Psoas muscle (tissue), 8 donors: Measurements from ENCODE around the gene MINDY4. TPM values are rescaled to one million over a fixed set of nuclear protein-coding genes. Genes with fewer than 3 reads are reported as not detected.

Experiments used
- ATAC-seq, 4 donors: fragments of 200-7000 bp; cut with Tn5 transposase; one replicate each; pipeline ENCODE4 v1.9.1; 2020; ENCODE audit warnings: moderate library complexity in 3 of 4, mild to moderate bottlenecking in 2 of 4
- DNase-seq, 2 donors: peaks; one replicate each; pipeline ENCODE4 v3.0.0-alpha.2; 2020
- H3K27ac ChIP-seq: fragments of 200-600 bp; one replicate; pipeline ENCODE4 v1.8.0; 2022
- H3K27me3 ChIP-seq, 3 donors: fragments of 200-600 bp in 1 of 3; one replicate each; pipeline versions ENCODE4 v1.6.1 to v1.8.0; 2013 to 2022; ENCODE audit warnings: low read length in 2 of 3, mild to moderate bottlenecking in 2 of 3, moderate library complexity in 1 of 3; ENCODE audit not compliant: insufficient read depth in 3 of 3
- H3K36me3 ChIP-seq, 2 donors: fragments of 200-600 bp in 1 of 2; one replicate each; pipeline versions ENCODE4 v1.6.1 to v1.8.0; 2013 to 2022; ENCODE audit warnings: low read depth in 1 of 2, mild to moderate bottlenecking in 1 of 2, moderate library complexity in 1 of 2; ENCODE audit not compliant: insufficient read depth in 1 of 2
- H3K4me1 ChIP-seq: fragments of 200-600 bp; one replicate; pipeline ENCODE4 v1.8.0; 2022
- H3K4me3 ChIP-seq: fragments of 200-600 bp; one replicate; pipeline ENCODE4 v1.8.0; 2022; ENCODE audit warnings: mild to moderate bottlenecking
- H3K9me3 ChIP-seq: fragments of 200-600 bp; one replicate; pipeline ENCODE4 v1.8.0; 2022
- WGBS, 3 donors: extraction: QIAGEN DNeasy Blood & Tissue Kit; methylation state at CpG; one replicate each; pipeline versions ENCODE4 v1.1.6 to v1.1.7; 2013; 5-methylcytosine and 5-hydroxymethylcytosine counted together
- intact Hi-C, 2 donors: fragments of 100-400 bp; cut with DNase I; formaldehyde crosslinking; loops; one replicate each; pipeline versions ENCODE4 v1.11.0 to v1.14.2; 2022
- polyA plus RNA-seq, 3 donors: library from polyadenylated mRNA; stranded (reverse); fragments of 200-250 nt; gene quantifications; one replicate each; pipeline ENCODE4 v1.2.3, GENCODE V29; 2013
- total RNA-seq, 4 donors: library from RNA; stranded (reverse); fragmentation: NEBNext Ultra II Directional in 2 of 4; extraction: Animal tissue kit (Norgen Biotek cat#: 25700) in 2 of 4; gene quantifications; one replicate each; pipeline versions ENCODE4 v1.2.1 to v1.2.4, GENCODE V29; 2021 to 2023
- TF ChIP-seq, protein P1 (sequence below): fragments of 200-600 bp; IDR thresholded peaks from one replicate; pipeline ENCODE4 v1.8.0; 2022; ENCODE audit warnings: antibody characterized with exemption
- donor health status: healthy with polysubstance abuse.
- donor health status: DM: no; HTN: no; CAD: no; lungs with moderate emphysema.
- donor health status: Bipolar disorder and iron deficiency.
- donor health status: healthy.
- donor health status: DM: yes; HTN: yes; CAD: no.
- donor health status: DM: no; HTN: no; CAD: no.
- donor health status: DM: no; HTN: no; CAD: no.
- donor health status: DM: yes; HTN: yes; CAD: no.

Gene MINDY4
- total and polyA plus RNA-seq, 7 donors = 0.86 to 3.5 (median 1.5) TPM

DNA sequence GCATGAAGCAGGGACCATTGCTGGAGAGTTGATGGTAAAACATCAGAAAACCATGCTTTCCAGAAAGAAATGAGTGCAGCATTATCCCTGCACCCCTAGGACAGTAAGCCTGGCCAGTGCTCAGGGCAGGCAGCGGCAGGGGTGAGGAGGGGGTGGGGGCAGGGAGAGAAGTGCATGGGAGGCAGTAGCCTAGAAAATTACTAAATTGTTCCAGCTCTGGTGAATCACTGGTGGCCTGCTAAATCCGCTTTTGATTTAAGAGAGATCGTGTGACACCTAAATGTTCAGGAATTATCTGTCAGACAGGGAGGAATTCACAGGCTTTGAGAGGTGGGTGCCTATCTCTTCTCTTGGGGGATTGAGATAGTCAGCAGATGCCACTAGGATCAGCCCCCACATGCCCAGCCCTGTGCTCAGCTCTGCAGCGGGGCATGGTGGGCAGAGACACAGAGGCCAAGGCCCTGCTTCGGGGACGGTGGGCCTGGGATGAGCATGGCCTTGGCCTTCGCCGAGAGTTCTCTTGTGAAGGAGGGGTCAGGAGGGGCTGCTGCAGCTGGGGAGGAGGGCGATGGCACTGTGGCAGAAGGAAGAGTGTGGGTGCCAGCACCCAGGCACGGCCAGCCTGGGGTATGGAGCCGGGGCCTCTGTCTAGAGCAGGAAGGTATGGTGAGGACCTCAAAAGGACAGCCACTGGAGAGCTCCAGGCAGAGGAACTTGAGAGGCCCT, 135.5 kb downstream of the MINDY4 start:
- intact Hi-C loops = no loop called here
- no peak for DNase-seq
- no peak overlapping the region for H3K27ac ChIP-seq
- TF ChIP-seq, protein P1, sequence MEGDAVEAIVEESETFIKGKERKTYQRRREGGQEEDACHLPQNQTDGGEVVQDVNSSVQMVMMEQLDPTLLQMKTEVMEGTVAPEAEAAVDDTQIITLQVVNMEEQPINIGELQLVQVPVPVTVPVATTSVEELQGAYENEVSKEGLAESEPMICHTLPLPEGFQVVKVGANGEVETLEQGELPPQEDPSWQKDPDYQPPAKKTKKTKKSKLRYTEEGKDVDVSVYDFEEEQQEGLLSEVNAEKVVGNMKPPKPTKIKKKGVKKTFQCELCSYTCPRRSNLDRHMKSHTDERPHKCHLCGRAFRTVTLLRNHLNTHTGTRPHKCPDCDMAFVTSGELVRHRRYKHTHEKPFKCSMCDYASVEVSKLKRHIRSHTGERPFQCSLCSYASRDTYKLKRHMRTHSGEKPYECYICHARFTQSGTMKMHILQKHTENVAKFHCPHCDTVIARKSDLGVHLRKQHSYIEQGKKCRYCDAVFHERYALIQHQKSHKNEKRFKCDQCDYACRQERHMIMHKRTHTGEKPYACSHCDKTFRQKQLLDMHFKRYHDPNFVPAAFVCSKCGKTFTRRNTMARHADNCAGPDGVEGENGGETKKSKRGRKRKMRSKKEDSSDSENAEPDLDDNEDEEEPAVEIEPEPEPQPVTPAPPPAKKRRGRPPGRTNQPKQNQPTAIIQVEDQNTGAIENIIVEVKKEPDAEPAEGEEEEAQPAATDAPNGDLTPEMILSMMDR = no peak
- 82 to 90% (median 82%) methylated on average over 11 of the region's 11 CpGs for WGBS, 3 donors
- H3K9me3 ChIP-seq = no peaks in the 10 kb centered on the region
- H3K4me3 ChIP-seq = no peak overlapping the region
- no peak for ATAC-seq
- no peaks in the 10 kb centered on the region for H3K27me3 ChIP-seq
- no peaks in the 10 kb centered on the region for H3K36me3 ChIP-seq
- no peaks in the 10 kb centered on the region for H3K4me1 ChIP-seq

DNA sequence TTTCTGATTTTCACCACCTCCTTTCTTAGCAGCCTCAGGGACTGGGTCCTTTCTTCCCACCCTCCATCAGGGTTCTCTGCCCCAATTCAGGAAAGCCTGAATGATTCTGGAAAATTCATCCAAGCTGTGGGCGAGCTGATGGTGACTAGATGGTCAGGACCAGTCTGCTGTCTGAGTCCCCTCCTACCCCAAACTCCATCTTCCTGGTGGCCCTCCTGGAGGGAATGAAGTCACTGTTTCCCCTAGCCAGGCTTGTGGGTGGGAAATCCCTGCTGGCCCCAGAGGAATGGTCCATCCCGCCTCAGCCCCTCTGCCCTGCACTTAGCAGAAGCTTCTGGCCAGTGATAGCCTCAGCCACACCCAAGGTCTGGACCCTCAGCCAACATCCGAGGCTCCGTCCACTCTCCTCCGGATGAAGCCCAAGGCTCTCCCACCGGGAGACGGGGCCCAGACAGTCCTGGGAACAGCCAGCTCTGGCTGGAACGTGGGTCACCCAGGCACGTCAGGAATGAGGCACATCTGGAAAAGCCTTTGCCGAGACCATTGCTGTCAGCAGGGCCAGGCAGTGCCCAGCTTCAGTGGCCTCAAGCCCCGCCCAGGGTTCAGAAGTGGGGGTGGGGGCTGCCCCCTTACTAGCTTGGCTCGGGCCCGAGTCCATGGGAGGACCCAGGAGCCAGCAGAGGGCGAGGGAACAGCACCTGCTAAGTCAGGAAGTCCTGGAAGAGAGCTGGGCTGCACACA, 136.5 kb downstream of the MINDY4 start:
- H3K27me3 ChIP-seq = no peaks in the 10 kb centered on the region
- intact Hi-C loops = no loop called here
- H3K4me3 ChIP-seq = no peak overlapping the region
- no peaks in the 10 kb centered on the region for H3K4me1 ChIP-seq
- H3K9me3 ChIP-seq = no peaks in the 10 kb centered on the region
- H3K27ac ChIP-seq = no peak overlapping the region
- ATAC-seq = peak in 3 of 4 donors; percentile 9 to 41 (median 23)
- 51 to 66% (median 55%) methylated on average over 14 of the region's 14 CpGs for WGBS, 3 donors
- DNase-seq = peak; percentile 62 to 75
- no peaks in the 10 kb centered on the region for H3K36me3 ChIP-seq
- TF ChIP-seq, protein P1 = no peak

DNA sequence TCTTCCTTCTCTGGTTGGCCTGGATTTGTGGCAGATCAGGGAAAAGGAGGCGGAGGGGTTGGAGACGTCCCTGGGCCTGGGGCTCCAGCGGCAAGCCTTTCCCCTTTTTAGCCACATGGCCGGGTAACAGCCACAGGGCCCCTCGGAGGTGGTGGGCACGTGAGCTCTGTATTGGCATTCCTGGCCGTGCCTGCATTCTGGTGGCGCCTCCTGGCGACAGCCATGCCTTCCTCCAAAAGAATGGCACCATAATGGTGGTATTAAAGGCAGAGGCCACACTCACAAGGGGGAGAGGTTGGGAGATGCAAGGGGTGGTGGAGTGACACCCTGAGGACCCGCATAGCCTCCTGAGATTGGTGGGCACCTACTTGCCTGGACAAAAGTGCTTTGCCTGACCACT, 137.5 kb downstream of the MINDY4 start:
- ATAC-seq (no peak), DNase-seq (no peak)
- no peaks in the 10 kb centered on the region for H3K27me3 ChIP-seq
- no peak overlapping the region for H3K27ac ChIP-seq
- 88 to 93% (median 91%) methylated on average over 10 of the region's 10 CpGs for WGBS, 3 donors
- H3K4me1 ChIP-seq = no peaks in the 10 kb centered on the region
- intact Hi-C loops = no loop called here
- H3K9me3 ChIP-seq = no peaks in the 10 kb centered on the region
- TF ChIP-seq, protein P1 = no peak
- no peak overlapping the region for H3K4me3 ChIP-seq
- H3K36me3 ChIP-seq = no peaks in the 10 kb centered on the region

DNA sequence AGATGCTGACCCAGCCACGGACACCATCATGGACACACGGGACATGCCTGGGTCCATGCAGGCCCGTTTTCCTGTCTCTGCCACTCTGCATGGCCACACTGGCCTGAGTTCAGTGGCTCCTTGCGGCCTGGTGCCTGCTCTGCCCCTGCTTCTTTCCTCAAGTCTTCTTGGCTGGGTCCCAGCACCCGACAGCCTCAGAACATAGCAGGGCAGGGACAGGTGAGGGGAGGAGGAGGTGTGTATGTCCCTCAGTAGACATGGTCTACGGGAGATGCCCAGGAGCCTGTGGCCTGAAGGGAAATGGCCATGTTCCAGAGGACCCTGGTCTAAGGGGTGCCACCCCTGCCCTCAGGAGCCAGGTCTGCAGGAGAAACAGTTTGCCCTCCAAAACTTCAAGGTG, 138.2 kb downstream of the MINDY4 start:
- Histone ChIP-seq H3K27ac (no peak overlapping the region), H3K9me3 (no peaks in the 10 kb centered on the region), H3K27me3 (no peaks in the 10 kb centered on the region), H3K4me3 (no peak overlapping the region), H3K36me3 (no peaks in the 10 kb centered on the region), H3K4me1 (no peaks in the 10 kb centered on the region)
- DNase-seq = no peak
- no peak for ATAC-seq
- 84 to 88% (median 86%) methylated on average over 6 of the region's 6 CpGs for WGBS, 3 donors
- intact Hi-C loops = no loop called here
- TF ChIP-seq, protein P1 = no peak
